Activated CD4-positive, alpha-beta T cell treated with anti-CD3 and anti-CD28 coated beads, Interleukin-2, amount 50 U/mL, for 1 hour (primary cell): ENCODE data around the gene CTTNBP2.

Experiments
- DNase-seq: peaks from one replicate; pipeline ENCODE4 v3.0.0-alpha.2; 2020

CTTNBP2 gene

GRCh38 chr7:117873310-117874190 is at the start of gene CTTNBP2:
Gene CTTNBP2 (minus strand): TSS chr7:117873441. CDS start chr7:117873415, 26 bp downstream.
- no peak for DNase-seq

GRCh38 chr7:117916309-117916708 is 43.1 kb upstream of the CTTNBP2 start:
- DNase-seq = no peak

- no peak for DNase-seq
These were observed 39.2 kb upstream of the CTTNBP2 start for GRCh38 chr7:117912421-117912820.

GRCh38 chr7:117908031-117908795 is 35.0 kb upstream of the CTTNBP2 start:
- DNase-seq = no peak

GRCh38 chr7:117907049-117907640 is 33.9 kb upstream of the CTTNBP2 start:
- no peak for DNase-seq

- DNase-seq = no peak
These were observed 29.2 kb upstream of the CTTNBP2 start for GRCh38 chr7:117902314-117902889.

- no peak for DNase-seq
These were observed 28.0 kb upstream of the CTTNBP2 start for GRCh38 chr7:117901089-117901797.

- no peak for DNase-seq
These were observed 23.1 kb upstream of the CTTNBP2 start for GRCh38 chr7:117896339-117896738.

- DNase-seq = no peak
These were observed 22.0 kb upstream of the CTTNBP2 start for GRCh38 chr7:117895276-117895675.

- no peak for DNase-seq
These were observed 20.8 kb upstream of the CTTNBP2 start for GRCh38 chr7:117894037-117894436.

- no peak for DNase-seq
These were observed 19.6 kb upstream of the CTTNBP2 start for GRCh38 chr7:117892821-117893220.

GRCh38 chr7:117889611-117890010 is 16.4 kb upstream of the CTTNBP2 start:
- no peak for DNase-seq

GRCh38 chr7:117888627-117889026 is 15.4 kb upstream of the CTTNBP2 start:
- DNase-seq = no peak

GRCh38 chr7:117882594-117882993 is 9.4 kb upstream of the CTTNBP2 start:
- no peak for DNase-seq

- no peak for DNase-seq
These were observed 3.5 kb upstream of the CTTNBP2 start for GRCh38 chr7:117876761-117877160.

GRCh38 chr7:117875566-117875965 is 2.3 kb upstream of the CTTNBP2 start:
- no peak for DNase-seq

- DNase-seq = no peak
These were observed 1.0 kb upstream of the CTTNBP2 start for GRCh38 chr7:117874191-117874700.

- no peak for DNase-seq
These were observed 506 bp downstream of the CTTNBP2 start for GRCh38 chr7:117872561-117873309.

GRCh38 chr7:117871778-117872538 is 1.3 kb downstream of the CTTNBP2 start:
- DNase-seq = no peak

GRCh38 chr7:117871401-117871777 is 1.9 kb downstream of the CTTNBP2 start:
- DNase-seq = no peak
